ENCODE data around the gene BIN1. TPM values are rescaled to one million over a fixed set of nuclear protein-coding genes. Genes with fewer than 3 reads are reported as not detected.

The BIN1 gene
- total RNA-seq, 2 donors from 2014 or later: 84.0 to 110 TPM

- Mint-ChIP-seq H3K27me3 (peaks cover 4% of the 10 kb centered on the region), H3K4me3 (no peak overlapping the region), H3K36me3 (ENCODE audit: low read depth) (no peaks in the 10 kb centered on the region), H3K27ac (no peak overlapping the region), H3K9me3 (no peaks in the 10 kb centered on the region), H3K4me1 (no peaks in the 10 kb centered on the region)
- ATAC-seq (replicated peaks): no peak
Measured at GRCh38 chr2:127102521-127103242, 4.3 kb downstream of the BIN1 start.

GRCh38 chr2:127101756-127102477, 5.0 kb downstream of the BIN1 start:
- H3K4me1 Mint-ChIP-seq: no peaks in the 10 kb centered on the region
- no peaks in the 10 kb centered on the region for H3K9me3 Mint-ChIP-seq

GRCh38 chr2:127101048-127101611, 5.8 kb downstream of the BIN1 start:
- peaks cover 4% of the 10 kb centered on the region for H3K27me3 Mint-ChIP-seq
- ATAC-seq (replicated peaks): no peak
- no peaks in the 10 kb centered on the region for H3K9me3 Mint-ChIP-seq
- H3K4me3 Mint-ChIP-seq: no peak overlapping the region
- H3K4me1 Mint-ChIP-seq: no peaks in the 10 kb centered on the region
- no peaks in the 10 kb centered on the region for H3K36me3 Mint-ChIP-seq (ENCODE audit: low read depth)
- no peak overlapping the region for H3K27ac Mint-ChIP-seq

More at GRCh38 chr2:127101756-127102477, 5.0 kb downstream of the BIN1 start:
- H3K27ac Mint-ChIP-seq: no peak overlapping the region
- H3K36me3 Mint-ChIP-seq (ENCODE audit: low read depth): no peaks in the 10 kb centered on the region
- ATAC-seq (replicated peaks): no peak
- H3K4me3 Mint-ChIP-seq: no peak overlapping the region
- H3K27me3 Mint-ChIP-seq: peaks cover 4% of the 10 kb centered on the region

- Mint-ChIP-seq H3K36me3 (ENCODE audit: low read depth) (no peaks in the 10 kb centered on the region), H3K27ac (no peak overlapping the region), H3K27me3 (peaks cover 4% of the 10 kb centered on the region), H3K9me3 (no peaks in the 10 kb centered on the region), H3K4me1 (no peaks in the 10 kb centered on the region), H3K4me3 (no peak overlapping the region)
- ATAC-seq (replicated peaks): no peak
Measured at GRCh38 chr2:127100251-127101047, 6.5 kb downstream of the BIN1 start.

GRCh38 chr2:127098711-127099110, 8.2 kb downstream of the BIN1 start:
- H3K36me3 Mint-ChIP-seq (ENCODE audit: low read depth): no peaks in the 10 kb centered on the region
- no peak for ATAC-seq (replicated peaks)
- no peak overlapping the region for H3K27ac Mint-ChIP-seq
- no peaks in the 10 kb centered on the region for H3K27me3 Mint-ChIP-seq
- H3K4me1 Mint-ChIP-seq: no peaks in the 10 kb centered on the region
- no peak overlapping the region for H3K4me3 Mint-ChIP-seq
- H3K9me3 Mint-ChIP-seq: no peaks in the 10 kb centered on the region

GRCh38 chr2:127097841-127098651, 8.9 kb downstream of the BIN1 start:
- Mint-ChIP-seq H3K27me3 (no peaks in the 10 kb centered on the region), H3K27ac (no peak overlapping the region), H3K9me3 (no peaks in the 10 kb centered on the region), H3K4me3 (no peak overlapping the region), H3K4me1 (no peaks in the 10 kb centered on the region), H3K36me3 (ENCODE audit: low read depth) (no peaks in the 10 kb centered on the region)
- ATAC-seq (replicated peaks): no peak

- Mint-ChIP-seq H3K4me3 (no peak overlapping the region), H3K9me3 (no peaks in the 10 kb centered on the region), H3K36me3 (ENCODE audit: low read depth) (no peaks in the 10 kb centered on the region), H3K27ac (no peak overlapping the region), H3K4me1 (no peaks in the 10 kb centered on the region), H3K27me3 (no peaks in the 10 kb centered on the region)
- no peak for ATAC-seq (replicated peaks)
Measured at GRCh38 chr2:127097471-127097765, 9.5 kb downstream of the BIN1 start.

GRCh38 chr2:127096718-127097470, 10.1 kb downstream of the BIN1 start:
- Mint-ChIP-seq H3K4me1 (no peaks in the 10 kb centered on the region), H3K27me3 (no peaks in the 10 kb centered on the region), H3K27ac (peak overlapping the region; percentile 80), H3K9me3 (no peaks in the 10 kb centered on the region), H3K4me3 (no peak overlapping the region), H3K36me3 (ENCODE audit: low read depth) (no peaks in the 10 kb centered on the region)
- ATAC-seq (replicated peaks): no peak

- Mint-ChIP-seq H3K27me3 (no peaks in the 10 kb centered on the region), H3K4me3 (no peak overlapping the region), H3K36me3 (ENCODE audit: low read depth) (no peaks in the 10 kb centered on the region), H3K27ac (peak overlapping the region; percentile 80), H3K9me3 (no peaks in the 10 kb centered on the region), H3K4me1 (no peaks in the 10 kb centered on the region)
- ATAC-seq (replicated peaks): no peak
Measured at GRCh38 chr2:127096280-127096679, 10.7 kb downstream of the BIN1 start.

GRCh38 chr2:127095784-127096183, 11.2 kb downstream of the BIN1 start:
- Mint-ChIP-seq H3K36me3 (ENCODE audit: low read depth) (no peaks in the 10 kb centered on the region), H3K9me3 (no peaks in the 10 kb centered on the region), H3K27ac (no peak overlapping the region), H3K4me3 (no peak overlapping the region), H3K27me3 (no peaks in the 10 kb centered on the region), H3K4me1 (no peaks in the 10 kb centered on the region)
- ATAC-seq (replicated peaks): no peak

- no peak overlapping the region for H3K27ac Mint-ChIP-seq
- ATAC-seq (replicated peaks): no peak
- no peaks in the 10 kb centered on the region for H3K36me3 Mint-ChIP-seq (ENCODE audit: low read depth)
- no peaks in the 10 kb centered on the region for H3K27me3 Mint-ChIP-seq
- H3K4me3 Mint-ChIP-seq: no peak overlapping the region
- H3K4me1 Mint-ChIP-seq: no peaks in the 10 kb centered on the region
- no peaks in the 10 kb centered on the region for H3K9me3 Mint-ChIP-seq
Measured at GRCh38 chr2:127095367-127095641, 11.7 kb downstream of the BIN1 start.

- Mint-ChIP-seq H3K27ac (no peak overlapping the region), H3K4me3 (no peak overlapping the region), H3K9me3 (no peaks in the 10 kb centered on the region), H3K27me3 (no peaks in the 10 kb centered on the region), H3K4me1 (no peaks in the 10 kb centered on the region), H3K36me3 (ENCODE audit: low read depth) (no peaks in the 10 kb centered on the region)
- ATAC-seq (replicated peaks): no peak
Measured at GRCh38 chr2:127094509-127095366, 12.2 kb downstream of the BIN1 start.

GRCh38 chr2:127093648-127094210, 13.2 kb downstream of the BIN1 start:
- H3K4me3 Mint-ChIP-seq: no peak overlapping the region
- H3K4me1 Mint-ChIP-seq: no peaks in the 10 kb centered on the region
- H3K27me3 Mint-ChIP-seq: no peaks in the 10 kb centered on the region
- H3K27ac Mint-ChIP-seq: no peak overlapping the region
- ATAC-seq (replicated peaks): no peak
- no peaks in the 10 kb centered on the region for H3K36me3 Mint-ChIP-seq (ENCODE audit: low read depth)
- no peaks in the 10 kb centered on the region for H3K9me3 Mint-ChIP-seq
